Activated gamma-delta T cell treated with Interleukin-2 at 50 U/mL for 16 hours (primary cell): ENCODE data around the gene COL13A1.
A peak's percentile ranks its signal among the peaks of the same experiment; 100 is the strongest.

Experiments
- DNase-seq: peaks from one replicate; pipeline ENCODE4 v3.0.0-alpha.2; 2020

The COL13A1 gene

GRCh38 chr10:69914398-69915214 is 112.9 kb downstream of the COL13A1 start:
- DNase-seq: peak; percentile 28

- no peak for DNase-seq
Measured at GRCh38 chr10:69915215-69915560, 113.5 kb downstream of the COL13A1 start.

GRCh38 chr10:69916118-69916517 is 114.4 kb downstream of the COL13A1 start:
- DNase-seq: no peak

GRCh38 chr10:69918036-69918435 is 116.3 kb downstream of the COL13A1 start:
- DNase-seq: no peak

- DNase-seq: no peak
Measured at GRCh38 chr10:69919250-69919649, 117.5 kb downstream of the COL13A1 start.

GRCh38 chr10:69925111-69925510 is 123.4 kb downstream of the COL13A1 start:
- no peak for DNase-seq

- DNase-seq: no peak
Measured at GRCh38 chr10:69928339-69928738, 126.6 kb downstream of the COL13A1 start.

- no peak for DNase-seq
Measured at GRCh38 chr10:69929575-69929974, 127.9 kb downstream of the COL13A1 start.

- no peak for DNase-seq
Measured at GRCh38 chr10:69934768-69935167, 133.1 kb downstream of the COL13A1 start.

GRCh38 chr10:69936091-69936490 is 134.4 kb downstream of the COL13A1 start:
- no peak for DNase-seq

- DNase-seq: no peak
Measured at GRCh38 chr10:69938541-69938991, 136.9 kb downstream of the COL13A1 start.

- no peak for DNase-seq
Measured at GRCh38 chr10:69939061-69939460, 137.4 kb downstream of the COL13A1 start.

GRCh38 chr10:69939481-69939880 is 137.8 kb downstream of the COL13A1 start:
- DNase-seq: no peak

- DNase-seq: no peak
Measured at GRCh38 chr10:69941730-69942129, 140.0 kb downstream of the COL13A1 start.

- DNase-seq: no peak
Measured at GRCh38 chr10:69943292-69943820, 141.7 kb downstream of the COL13A1 start.

- DNase-seq: no peak
Measured at GRCh38 chr10:69944761-69945160, 143.1 kb downstream of the COL13A1 start.

- no peak for DNase-seq
Measured at GRCh38 chr10:69948261-69948660, 146.6 kb downstream of the COL13A1 start.

- no peak for DNase-seq
Measured at GRCh38 chr10:69949770-69950169, 148.1 kb downstream of the COL13A1 start.

- DNase-seq: no peak
Measured at GRCh38 chr10:69951658-69952057, 150.0 kb downstream of the COL13A1 start.

GRCh38 chr10:69952069-69952800 is 150.5 kb downstream of the COL13A1 start:
- DNase-seq: no peak

- DNase-seq: no peak
Measured at GRCh38 chr10:69952821-69953221, 151.1 kb downstream of the COL13A1 start.

- no peak for DNase-seq
Measured at GRCh38 chr10:69953851-69954250, 152.1 kb downstream of the COL13A1 start.

- DNase-seq: no peak
Measured at GRCh38 chr10:69955211-69955805, 153.6 kb downstream of the COL13A1 start.
